Cortex of kidney (tissue), 1 donor: ENCODE results near the gene MYCN.

Experiments used
- DNase-seq: peaks from one replicate; lab custom pipeline; 2025; lab: John Stamatoyannopoulos, UW

MYCN gene

DNA sequence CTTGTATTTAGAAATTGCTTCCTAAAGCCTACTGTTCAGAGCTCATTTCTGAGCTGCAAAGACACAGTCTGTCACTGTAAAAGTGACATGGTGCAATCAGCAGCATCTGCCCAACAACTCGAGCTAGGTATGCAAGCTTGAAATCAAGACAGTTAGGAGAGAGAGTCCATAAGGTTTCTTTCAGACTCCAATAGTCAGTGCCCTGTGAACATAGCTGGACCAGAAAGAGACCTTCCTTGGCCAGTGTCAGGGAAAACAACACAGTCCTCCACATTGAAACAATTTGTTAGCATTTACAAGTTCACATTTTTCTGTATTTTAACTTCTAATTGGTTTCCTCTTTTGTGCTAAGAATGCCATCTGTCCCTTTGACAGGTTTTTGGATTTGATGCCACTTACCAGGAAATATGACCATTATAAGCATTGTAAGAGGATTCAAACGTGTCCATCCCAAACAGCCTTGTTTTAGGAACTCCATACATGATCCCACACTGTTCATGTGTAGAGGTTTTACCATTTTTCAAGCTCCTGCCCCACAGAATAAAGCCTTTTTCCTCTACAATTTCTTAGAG, 8.9 kb upstream of the MYCN start:
- DNase-seq: no peak

DNA sequence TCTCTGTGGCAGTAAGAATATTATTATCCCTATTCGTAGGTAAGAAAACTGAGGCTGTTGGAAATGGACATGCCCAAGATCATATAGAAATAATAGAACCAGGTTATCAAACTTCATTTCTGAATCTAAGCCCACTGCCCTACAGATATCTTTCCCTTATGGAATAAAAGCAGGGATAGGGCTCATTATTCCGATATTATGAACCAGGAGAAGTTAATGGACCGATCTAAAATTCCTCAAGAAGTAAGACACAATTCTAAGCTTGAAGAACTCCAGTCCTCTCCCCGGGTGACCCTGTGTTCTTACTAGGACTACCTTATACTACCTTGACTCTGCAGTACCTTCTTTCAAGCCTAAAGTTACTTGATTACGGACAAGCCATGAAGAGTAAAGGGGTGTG, 8.4 kb upstream of the MYCN start:
- DNase-seq: no peak

DNA sequence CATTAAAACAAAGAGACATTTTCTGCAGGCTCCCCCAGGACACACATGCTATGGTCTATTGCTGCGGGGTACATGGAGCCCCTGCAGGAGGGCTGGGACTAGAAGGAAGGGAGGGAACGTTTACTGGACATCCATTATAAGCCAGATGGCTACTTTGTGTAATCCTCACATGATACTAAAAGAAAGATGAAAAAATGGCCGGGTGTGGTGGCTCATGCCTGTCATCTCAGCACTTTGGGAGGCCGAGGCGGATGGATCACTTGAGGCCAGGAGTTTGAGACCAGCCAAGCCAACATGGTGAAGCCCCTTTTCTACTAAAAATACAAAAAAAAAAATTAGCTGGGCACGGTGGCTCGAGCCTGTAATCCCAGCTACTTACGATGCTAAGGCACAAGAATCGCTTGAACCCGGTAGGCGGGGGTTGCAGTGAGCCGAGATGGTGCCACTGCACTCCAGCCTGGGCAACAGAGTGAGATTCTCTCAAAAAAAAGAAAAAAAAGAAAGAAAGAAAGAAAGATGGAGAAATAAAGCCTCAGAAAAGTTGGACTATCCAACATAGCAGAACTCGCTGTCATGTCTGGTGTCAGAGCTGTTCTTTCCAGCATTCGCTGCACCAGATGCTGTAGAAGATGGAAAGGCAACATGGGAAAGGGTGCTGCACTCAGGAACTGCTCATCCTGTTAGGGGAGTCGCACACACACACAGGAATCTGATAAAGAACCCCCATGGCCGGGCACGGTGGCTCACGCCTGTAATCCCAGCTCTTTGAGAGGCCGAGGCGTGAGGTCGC, 7.8 kb upstream of the MYCN start:
- DNase-seq: no peak

DNA sequence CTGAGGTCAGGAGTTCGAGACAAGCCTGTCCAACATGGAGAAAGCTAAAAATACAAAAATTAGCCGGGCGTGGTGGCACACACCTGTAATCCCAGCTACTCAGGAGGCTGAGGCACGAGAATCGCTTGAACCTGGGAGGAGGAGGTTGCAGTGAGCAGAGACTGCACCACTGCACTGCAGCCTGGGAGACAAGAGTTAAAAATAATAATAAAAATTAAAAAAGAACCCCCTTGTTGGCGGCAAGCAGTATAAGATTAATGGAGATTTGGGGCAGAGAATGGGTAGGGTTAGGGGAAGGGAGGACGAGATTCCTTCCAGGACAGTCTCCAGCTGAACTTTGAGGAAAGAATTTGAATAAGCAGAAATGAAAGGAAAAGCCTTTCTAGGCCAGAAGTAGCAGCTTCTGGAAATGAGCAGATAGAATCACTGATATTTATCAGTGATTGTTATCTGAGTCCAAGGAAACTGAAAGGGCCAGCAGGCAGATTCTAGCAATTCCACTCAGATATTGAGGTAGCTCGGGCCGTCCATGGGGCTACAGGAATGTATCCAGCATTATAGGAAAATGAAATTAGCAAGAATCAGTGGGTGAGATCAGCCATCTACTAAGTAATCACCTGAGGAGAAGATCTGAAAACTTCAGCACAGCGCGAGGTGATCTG, 7.0 kb upstream of the MYCN start:
- DNase-seq: no peak

DNA sequence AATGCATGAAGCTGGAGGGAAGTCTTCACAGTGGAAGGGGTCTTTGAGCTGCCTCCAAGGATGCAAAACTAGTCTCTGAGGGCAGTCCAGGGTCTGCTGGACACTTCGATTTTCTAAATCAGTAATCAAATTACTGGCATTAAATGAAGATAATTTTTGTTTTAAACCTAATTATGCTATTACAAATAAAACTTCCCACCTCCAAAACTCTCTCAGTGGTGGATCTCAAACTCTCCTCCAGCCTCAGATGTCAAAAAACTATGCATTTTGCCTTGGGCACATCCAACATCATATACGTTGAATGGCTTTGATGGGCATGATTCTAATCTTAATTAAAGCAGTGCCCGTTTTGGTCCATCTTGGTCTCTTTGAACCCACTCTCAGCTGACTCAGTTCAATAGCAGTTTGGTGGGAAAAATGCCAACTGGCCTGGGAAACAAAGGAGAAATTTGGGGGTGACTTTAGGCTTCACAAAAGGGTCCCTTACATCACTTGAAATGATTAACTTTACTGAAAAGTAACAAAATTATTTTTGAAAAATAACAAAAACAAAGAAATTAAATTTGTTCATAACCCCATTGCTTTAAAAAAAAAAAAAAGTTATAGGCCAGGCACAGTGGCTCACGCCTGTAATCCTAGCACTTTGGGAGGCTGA, 5.9 kb upstream of the MYCN start:
- DNase-seq: no peak

DNA sequence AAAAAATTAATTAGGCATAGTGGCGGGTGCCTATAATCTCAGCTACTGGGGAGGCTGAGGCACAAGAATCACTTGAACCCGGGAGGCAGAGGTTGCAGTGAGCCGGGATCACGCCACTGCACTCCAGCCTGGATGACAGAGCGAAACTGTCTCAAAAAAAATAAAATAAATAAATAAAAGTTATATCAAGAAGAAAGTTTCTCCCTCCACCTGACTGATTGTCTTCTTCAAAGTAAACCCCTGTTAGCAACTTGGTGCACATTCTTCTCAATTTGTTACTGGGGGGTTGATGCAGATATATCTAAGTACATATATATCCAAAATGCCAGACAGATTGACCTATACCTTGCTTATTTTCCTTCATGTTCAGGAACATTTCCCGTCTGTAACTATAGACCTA, 5.2 kb upstream of the MYCN start:
- no peak for DNase-seq

DNA sequence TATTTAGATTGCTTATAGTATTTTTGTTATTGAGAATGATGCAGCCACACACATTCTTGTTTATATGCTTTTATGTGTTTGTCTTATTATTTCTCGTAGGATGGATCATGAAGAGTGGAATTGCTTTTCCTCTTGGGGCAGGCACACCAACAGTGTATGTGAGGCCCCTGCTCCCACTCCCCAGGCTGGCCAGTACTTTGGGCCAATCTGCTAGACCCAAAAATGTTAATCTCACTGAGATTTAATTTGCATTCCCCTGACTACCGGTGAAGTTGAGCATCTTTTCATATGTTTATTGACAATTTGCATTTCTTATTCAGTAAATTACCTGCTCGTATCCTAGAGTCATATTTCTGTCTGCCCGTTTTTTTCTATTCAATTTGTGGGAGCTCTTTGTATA, 4.7 kb upstream of the MYCN start:
- no peak for DNase-seq

DNA sequence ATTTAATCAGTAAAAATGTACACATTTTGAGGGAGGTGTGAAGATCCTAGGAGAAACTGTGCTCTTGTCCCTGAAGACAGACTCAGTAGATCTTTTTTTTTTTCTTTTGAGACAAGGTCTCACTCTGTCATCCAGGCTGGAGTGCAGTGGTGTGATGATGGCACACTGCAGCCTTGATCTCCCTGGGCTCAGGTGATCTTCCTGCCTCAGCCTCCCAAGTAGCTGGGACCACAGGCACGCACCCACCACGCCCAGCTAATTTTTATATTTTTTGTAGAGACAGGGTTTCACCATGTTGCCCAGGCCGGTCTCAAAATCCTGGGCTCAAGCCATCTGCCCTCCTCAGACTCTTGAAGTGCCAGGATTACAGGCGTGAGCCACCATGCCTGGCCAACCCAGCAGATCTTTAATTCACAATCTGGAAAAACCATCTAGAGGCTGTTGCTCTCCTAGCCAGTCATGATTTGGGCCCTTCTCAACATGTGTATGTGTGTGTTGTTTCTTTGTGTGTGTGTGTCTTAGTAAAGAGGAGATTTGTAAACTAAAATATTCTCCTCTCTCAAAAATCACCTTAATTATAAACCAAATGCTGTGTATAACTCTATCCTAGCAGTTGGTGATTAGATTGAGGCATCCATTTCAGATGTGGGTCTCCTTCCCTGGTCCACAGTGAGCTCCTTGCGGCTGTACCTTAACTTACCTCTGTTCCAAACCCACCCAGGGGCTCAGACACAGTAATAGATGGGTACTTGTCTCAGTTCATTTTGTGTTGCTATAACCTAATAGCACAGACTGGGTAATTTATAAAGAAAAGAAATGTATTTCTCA, 3.9 kb upstream of the MYCN start:
- DNase-seq: no peak

DNA sequence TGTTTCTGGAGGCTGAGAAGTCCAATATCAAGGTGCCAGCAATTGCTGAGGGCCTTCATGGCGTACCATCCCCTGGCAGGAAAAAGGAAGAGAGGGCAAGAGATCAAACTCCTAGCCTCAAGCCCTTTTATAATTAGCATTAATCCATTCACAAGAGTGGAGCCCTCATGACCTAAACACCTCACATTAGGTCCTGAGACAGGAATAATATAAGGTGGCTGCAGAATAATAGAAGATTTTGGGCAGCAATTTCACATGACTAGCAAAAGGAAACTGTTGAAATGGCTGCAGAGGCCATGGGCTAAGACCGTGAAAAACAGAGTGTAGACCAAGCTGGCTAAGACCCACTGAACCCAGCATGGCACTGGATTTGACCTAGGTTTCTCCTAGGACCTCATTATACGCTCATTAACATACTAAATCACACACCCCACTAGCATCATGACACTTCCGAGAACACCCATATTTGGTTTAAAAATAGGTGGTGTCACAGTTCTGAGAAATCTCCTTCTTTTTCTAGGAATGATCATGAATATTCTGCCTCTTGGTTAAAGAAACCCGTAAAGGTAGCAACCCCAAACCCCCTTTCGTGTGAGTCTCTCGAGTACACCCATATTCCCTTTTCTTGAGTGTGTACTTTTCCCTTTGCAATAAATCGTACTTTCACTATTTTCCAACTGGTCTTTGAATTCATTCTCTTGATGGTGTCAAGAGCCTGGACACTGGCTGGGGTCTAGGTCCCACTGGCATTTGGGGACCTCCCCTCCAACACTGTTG, 3.1 kb upstream of the MYCN start:
- DNase-seq: no peak

DNA sequence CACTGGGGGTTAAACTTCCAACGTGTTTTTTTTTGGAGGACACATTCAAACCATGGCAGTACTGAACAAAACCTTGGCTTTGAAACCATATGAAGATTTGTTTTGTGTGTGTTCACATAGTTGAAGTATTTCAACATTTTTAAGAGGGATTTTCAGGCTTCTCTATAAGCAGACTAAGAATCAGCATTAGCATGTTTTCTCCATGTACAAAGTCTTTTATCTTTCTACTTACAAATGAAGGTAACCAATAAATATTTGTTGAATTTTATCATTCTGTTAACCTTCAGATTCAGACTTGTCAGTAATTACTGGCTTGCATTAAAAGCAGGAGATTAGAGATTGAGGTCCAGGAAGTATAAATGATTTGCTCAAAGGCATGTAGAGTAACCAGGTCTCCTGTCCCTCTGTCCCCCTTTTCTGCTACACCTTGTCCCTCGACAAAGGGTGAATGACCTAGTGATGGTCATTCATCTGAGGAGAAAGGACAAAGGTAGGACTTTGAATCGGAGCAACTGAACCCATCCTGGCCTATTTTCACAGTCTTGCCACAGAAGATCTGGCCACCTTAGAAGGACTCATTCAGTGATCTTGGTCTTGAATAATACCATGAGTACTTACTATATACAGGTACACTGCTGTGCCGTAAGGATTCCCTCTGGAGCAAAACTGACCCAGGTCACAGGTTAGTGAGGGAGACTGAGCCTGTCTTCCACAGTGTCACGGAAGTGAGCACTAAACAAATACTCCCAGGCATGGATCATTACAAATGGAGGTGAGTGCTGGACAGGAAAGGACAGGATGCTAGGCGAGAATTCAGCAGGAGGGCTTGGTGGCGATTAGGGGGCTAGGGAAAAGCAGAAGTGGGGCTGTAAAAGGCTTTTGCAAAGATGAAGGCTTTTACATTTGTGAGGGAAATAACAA, 2.2 kb upstream of the MYCN start:
- DNase-seq: no peak

DNA sequence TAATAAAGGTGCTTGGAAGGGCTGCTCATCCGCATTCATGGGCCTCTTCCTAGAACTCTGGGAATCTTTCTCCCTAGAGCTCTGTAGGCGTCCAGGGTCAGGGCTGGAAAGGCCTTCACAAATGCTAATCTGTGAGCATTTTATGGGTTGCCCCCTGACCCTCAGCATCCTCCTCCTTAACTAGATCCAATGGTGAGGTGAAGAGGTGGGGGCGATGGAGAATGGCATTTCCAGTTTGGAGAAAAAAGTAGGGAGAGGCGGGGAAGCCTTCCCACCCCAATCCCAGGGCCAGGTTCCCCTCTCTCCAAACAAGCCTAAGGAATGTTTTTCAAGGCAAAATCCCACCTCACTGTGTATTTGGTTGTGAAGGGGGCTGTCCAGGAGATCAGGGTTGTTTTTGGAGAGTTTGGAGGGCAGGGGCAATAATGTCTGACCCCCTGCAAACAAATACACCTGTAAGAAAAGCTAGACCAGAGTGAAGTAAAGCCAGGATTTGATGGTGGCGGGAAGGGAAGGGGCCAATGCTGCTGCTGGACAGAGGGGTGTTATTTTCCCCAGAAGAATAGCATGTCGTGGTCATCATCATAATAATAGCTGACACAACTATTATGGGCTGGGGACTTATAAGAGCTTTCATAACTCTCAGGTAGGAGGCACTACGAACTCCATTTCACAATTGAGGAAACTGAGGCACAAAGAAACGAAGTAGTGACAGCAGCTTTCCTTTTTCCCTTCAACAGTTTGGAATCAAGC, 1.4 kb upstream of the MYCN start:
- DNase-seq: no peak

DNA sequence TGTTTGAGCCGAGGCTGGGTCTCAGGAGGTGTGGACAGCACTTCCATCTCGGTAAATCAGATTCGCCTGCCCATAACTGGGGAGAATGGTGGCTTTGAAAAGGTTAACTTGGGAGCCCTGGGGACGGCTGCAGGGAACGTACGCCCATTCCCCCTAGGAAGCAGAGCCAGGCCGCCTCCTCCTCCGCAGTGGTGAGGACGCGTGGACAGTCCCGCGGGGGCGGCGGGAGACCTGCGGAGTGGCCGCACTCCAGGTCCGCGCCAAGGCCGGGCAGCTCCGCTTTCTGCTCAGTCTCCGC, 845 bp upstream of the MYCN start:
- no peak for DNase-seq

DNA sequence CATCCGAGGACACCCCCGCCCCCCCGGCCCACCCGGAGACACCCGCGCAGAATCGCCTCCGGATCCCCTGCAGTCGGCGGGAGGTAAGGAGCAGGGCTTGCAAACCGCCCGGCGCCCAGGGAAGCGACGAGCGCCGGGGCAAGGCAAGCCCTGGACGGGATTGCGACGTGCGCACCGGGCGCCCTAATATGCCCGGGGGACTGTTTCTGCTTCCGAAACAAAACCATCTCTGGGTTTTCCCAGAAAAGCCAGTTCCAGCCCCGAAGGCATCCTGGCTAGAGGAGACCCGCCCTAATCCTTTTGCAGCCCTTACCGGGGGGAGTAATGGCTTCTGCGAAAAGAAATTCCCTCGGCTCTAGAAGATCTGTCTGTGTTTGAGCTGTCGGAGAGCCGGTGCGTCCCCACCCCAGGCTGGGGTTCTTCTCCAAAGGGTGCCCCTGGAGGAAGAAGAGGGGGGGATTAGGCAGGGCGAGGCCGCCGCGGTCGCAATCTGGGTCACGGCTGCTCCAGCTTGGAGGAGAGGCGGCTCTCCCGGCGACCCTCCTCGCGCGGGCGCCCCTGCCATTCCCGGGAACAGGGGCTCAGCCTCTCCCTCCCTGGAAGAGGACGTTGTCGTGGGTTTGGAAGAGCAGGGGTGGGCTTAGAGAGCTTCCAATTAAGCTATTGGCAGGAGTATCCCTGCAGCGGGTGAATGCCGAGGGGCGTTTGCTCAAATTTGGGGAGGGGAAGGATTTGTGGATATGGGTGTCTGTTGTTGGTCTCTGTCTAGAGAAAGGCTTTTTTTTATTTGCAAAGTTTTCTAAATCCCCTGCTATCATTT, 521 bp downstream of the MYCN start:
- no peak for DNase-seq

DNA sequence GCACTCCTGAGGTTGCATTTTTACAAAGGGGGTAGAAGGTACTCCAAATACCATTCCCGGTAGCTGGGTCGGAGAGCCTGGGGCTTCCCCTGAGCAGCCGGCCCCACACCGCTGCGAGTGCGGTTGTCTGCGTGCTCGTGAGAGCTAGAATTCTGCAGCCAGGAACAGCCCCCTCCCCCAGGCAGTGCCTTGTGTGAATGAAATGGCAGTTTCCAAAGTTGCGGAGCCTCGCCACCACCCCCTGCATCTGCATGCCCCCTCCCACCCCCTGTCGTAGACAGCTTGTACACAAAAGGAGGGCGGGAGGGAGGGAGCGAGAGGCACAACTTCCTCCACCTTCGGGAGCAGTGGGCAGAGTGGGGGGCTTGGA, 1.1 kb downstream of the MYCN start:
- no peak for DNase-seq

DNA sequence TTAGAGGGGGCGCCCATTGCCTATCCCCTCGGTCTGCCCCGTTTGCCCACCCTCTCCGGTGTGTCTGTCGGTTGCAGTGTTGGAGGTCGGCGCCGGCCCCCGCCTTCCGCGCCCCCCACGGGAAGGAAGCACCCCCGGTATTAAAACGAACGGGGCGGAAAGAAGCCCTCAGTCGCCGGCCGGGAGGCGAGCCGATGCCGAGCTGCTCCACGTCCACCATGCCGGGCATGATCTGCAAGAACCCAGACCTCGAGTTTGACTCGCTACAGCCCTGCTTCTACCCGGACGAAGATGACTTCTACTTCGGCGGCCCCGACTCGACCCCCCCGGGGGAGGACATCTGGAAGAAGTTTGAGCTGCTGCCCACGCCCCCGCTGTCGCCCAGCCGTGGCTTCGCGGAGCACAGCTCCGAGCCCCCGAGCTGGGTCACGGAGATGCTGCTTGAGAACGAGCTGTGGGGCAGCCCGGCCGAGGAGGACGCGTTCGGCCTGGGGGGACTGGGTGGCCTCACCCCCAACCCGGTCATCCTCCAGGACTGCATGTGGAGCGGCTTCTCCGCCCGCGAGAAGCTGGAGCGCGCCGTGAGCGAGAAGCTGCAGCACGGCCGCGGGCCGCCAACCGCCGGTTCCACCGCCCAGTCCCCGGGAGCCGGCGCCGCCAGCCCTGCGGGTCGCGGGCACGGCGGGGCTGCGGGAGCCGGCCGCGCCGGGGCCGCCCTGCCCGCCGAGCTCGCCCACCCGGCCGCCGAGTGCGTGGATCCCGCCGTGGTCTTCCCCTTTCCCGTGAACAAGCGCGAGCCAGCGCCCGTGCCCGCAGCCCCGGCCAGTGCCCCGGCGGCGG, 1.7 kb downstream of the MYCN start:
- DNase-seq: no peak

DNA sequence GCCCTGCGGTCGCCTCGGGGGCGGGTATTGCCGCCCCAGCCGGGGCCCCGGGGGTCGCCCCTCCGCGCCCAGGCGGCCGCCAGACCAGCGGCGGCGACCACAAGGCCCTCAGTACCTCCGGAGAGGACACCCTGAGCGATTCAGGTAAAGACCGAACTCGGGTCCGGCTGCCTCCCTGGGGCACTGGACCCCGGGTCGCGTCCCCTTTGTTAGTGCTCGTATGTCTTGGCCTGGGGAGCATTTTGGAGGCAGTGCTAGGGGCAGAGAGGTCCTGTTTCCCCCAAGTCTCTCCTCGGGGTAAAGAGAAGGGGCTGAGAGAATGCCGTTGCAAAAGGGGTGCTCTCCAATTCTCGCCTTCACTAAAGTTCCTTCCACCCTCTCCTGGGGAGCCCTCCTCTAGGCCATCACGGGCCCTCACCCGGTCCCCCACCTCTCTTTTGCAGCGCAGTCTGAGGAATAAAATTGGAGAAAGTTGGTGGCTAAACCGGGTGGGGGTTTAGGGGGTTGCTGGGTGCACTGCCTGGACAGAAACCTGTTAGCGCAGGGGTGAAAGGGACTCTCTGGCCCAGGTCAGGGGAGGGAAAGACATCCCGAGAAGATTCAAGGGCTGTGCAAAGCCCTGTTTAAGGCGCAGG, 2.5 kb downstream of the MYCN start:
- DNase-seq: no peak
